Esophagus mucosa (tissue), 1 donor: ENCODE data around the gene PCOLCE2. TPM values are rescaled to one million over a fixed set of nuclear protein-coding genes. Genes with fewer than 3 reads are reported as not detected.

ENCODE experiments used
- ATAC-seq: fragments of 200-7000 bp; cut with Tn5 transposase; one replicate; pipeline ENCODE4 v1.9.1; 2020
- total RNA-seq: library from RNA; stranded (reverse); gene quantifications from one replicate; pipeline ENCODE4 v1.2.4, GENCODE V29; 2023
- donor health status: DM: yes; HTN: yes; CAD: no.

Gene PCOLCE2
- total RNA-seq, 1 donor from 2014 or later = 0.36 TPM

DNA sequence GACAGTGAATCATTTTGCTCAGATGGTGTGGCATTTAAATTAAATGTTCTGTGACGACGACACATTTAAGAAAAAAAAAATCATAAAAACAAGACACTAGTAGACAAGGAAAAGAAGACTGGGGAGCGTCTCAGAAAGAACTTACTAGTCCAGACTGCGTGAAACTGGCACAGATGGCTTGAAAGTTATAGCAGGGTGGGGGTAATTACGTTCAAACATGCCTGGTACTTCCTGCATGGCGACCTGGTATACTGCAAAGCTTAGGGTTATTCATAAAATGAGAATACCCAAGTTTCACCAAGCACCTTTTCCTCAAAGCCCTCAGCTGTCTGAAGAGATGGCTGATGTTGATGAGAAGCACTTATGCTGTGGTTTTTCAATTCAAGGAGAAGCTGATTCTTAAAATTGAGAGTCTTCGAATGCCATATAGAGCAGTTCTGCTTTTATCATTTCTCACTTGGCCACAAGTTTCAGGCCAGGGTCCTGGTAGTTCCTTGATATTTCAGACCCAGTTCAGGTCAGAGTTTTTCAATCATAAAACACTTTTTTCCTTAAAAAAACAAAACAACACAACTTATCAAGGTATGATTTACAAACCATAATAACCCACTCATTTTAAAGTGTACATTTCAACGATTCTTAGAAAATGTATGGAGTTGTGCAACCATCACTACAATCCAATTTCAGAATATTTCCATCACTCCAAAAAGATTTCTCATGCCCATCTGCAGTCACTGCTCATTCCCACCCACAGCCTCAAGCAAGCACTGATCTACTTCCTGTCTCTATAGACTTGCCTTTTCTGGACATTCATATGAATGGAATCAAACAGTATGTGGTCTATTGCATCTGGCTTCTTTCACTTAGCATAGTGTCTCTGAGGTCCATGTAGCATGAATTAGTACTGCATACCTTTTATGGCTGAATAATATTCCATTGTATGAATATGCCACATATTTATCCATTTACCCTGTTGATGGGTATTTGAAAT is 24.7 kb downstream of the PCOLCE2 start:
- peak; percentile 30 for ATAC-seq

DNA sequence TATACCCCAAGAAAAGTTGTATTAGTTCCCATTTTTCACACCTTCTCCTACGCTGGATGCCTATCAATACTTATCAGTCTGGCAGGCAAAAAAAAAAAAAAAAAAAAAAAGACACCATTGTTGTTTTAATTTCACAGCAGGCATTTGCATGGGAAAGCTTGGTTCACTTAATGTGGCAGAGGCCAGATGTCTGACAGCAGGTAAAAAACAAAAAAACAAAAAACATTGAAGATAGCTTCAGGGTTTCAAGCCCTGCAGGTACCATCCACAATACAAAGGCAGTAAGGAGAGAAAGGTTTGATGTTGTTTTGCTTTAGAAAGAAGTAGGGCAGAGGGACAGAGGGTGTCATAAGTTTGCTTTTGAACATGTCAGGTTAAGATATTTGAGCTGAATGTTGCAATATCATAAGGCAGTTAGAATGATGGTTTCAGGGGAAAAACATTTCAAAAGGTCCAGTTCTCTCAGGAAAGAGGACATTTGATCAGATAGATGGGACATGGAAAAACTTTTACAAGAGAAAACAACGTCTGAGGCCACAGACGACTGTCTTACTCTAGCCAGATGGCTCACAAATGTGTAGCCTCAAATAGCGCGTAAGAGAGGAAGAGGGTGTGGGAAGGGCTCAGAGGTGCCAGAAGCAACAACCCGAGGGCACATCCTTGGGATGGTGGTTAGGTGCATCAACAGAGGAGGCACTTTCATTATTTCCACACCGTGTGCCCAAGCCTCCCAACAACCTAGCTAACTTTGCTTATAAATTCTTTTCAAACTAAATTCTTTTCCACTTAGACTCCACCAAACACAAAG is 25.7 kb downstream of the PCOLCE2 start:
- ATAC-seq = peak; percentile 59

DNA sequence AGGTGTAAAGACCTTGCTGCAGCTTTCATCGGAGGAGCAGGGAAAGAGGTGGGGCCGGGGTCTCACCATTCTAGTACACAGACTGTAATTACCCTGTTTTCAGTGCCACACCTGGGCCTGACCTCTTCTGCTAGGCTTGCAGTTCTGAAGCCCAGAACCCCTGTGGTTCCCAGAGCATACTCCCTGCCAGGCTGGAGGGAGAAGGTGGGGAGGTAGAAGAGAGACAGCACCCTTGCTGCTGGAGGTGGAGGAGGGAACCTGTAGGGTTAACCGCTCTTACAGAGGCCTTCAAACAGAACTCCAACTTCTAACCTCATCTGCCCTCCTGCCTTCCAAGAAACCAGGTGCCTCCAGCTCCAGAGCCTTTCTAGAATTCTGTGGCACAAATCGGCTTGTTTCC is 27.0 kb downstream of the PCOLCE2 start:
- ATAC-seq = no peak

DNA sequence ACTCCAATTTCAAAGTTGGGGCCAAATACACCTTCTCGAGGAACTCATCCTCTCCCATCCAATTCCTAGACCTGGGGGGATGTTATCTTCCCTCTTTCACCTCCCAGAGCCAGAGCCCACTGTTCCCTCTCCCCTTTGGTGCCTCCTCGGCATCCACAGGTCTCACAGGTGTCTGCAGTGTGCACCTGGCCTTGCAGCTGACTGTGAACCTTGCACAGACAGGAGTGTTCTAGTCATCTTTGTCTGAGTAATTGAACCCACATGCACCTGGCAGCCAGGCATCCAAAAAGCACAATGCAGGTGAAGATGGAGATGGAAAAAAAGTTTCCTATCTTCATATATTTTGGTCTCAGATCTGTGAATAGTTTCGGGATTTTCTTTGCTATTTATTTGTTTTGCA is 30.8 kb downstream of the PCOLCE2 start:
- no peak for ATAC-seq

DNA sequence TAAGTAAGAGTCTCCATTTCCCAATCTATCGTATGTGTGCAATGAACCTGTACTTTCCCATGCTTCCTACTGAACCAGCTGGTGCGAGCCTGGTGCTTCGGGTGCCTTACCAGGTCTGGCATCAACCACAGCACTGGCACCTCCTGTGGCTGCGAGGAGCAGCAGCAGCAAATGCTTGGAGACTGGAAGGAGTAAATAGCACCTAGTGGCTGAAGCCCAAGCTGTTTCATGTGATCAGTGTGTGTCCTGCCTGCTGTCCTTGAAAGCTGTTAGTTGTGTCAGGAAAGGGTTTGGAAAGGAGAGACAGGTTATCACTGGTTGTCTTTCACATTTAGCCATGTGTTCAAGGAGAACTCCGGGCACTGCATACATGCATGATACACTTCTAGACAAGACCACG is 31.8 kb downstream of the PCOLCE2 start:
- peak; percentile 85 for ATAC-seq

DNA sequence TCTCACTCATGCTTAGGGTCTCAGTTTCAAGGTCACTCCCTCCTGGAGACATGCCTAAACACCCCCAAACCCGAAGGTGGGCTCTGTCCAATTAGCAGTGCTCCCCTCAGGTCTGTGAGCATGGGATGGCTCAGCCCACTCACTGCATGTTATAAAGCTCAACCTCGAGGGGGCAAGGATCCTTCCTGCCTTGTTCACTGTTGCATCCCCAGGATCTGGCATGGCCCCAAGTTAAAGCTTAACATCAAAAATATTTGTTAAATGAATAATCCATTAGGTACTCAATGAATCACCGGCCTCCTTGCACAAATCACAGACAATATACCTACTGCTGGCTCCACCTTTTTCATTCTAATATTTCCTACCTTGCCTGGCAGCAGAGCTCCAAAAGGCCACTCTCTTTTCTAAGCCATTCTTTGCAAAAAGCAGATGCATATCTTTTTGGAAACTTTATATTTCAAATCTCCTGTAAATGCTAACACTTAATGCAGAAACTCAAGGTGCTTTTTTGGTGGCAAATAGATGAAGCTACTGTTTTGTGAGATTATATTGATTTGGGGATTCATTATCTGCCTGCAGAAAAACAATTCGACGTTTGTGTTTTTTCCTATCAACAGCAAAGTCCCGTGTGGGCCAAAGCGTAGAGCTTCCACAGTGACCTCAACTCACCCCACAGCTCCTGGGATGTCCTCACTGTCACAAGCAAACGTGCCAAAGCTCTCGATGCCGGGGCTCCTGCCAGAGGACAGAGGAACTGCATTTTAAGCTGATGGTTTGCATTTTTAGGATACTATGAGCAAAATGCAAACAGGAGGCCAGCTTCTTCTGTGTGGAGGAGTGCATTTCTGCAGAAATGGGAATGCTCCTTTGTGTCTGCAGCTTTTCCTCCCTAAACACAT is 35.4 kb downstream of the PCOLCE2 start:
- ATAC-seq = peak; percentile 72

DNA sequence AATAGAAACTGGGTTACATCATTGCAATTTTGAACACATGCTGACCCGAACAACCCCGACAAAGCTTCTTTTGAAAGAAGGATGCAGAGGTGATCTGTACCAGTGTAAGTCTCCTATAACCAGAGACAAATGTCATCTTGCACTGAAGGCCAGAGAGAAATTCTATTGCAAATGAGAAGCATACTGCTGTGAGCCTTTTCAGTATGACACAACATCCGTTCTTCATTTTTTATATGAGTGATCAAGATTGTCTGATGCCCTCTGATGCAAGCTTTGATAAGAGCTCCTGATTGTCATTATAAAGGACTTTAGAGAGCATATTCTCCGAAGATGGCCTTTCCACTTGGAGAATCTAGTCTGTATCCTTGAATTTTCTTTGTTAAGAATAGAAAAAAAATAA is 36.9 kb downstream of the PCOLCE2 start:
- ATAC-seq = no peak

DNA sequence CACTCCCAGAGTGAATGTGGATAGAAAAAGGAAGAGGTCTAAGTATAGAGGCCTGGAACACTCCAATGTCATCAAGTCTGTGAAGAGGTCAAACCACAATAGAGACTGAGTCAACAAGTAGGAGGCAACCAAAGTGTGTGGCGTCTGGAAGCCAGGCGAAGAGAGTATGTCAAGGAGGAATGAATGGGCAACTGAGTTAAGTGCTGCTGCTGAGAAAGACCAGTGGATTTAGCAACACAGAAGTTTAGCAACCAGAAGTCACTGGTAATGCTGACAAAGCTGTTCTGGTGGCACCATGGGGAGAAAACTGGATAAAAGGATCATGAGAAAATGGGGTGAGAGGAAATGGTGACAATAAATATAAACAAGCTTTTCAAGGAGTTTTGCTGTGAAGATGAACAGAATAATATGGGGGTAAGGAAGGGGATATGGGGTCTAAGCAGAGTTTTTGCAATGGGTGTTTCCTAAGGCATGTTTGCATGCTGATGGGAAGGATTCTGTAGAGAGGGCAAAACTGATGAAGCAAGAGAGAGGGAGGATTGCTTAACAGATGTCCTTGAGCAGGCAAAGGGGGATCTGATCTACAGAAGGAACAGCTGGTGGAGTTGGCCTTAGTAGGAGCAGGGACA is 38.4 kb downstream of the PCOLCE2 start:
- ATAC-seq = peak; percentile 82

DNA sequence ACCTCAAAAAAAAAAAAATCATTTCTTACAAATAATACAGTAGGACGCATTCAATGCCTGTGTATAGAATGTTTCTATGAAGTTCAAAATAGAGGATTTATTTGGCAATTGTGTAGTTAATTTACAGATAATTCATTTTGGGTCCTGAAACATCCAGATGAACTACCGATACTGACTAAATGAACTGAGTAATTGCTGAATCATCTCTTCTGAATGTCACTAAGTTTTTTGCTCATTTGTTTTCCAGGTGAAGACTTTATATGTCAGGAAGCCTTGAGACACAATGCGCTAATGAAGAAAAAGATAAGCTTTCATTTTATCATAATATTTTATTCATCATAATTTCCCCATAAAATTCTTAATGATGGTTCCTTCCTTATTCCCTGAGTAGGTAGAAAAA is 39.7 kb downstream of the PCOLCE2 start:
- no peak for ATAC-seq

DNA sequence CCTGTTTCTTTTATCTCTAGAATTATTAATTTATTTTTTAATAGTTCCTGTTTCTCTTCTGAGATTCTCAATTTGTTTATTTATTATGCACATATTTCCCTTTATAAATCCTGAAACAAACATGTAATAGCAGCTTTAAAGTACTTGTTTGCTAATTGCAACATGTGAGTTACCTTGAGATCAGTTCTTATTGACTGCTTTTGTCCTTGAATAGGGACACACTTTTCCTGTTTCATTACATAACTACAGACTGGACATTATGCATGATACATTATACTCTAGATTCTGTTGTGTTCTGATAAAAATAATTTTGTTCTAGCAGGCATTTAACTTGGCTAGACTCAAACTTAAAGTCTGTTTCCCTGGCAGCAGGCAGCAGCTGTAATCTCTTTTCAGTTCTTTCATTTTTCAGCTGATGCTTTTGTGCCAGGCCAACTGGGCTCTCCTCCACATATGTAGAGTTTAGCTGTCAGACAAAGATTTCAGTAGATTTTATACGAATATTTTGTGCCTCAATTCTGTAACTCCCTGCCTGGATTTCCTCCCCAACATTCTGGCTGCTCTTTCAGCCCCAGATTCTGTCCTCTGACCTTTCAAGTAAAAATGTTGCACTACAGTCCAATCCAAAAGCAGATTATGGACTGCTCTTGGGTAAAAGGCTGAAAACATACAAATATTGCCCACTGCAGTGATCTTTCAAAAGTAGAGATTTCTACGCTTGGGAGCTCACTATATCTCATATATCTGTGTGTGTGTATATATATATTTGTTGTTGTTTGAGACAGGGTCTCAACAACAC is 41.9 kb downstream of the PCOLCE2 start:
- no peak for ATAC-seq

DNA sequence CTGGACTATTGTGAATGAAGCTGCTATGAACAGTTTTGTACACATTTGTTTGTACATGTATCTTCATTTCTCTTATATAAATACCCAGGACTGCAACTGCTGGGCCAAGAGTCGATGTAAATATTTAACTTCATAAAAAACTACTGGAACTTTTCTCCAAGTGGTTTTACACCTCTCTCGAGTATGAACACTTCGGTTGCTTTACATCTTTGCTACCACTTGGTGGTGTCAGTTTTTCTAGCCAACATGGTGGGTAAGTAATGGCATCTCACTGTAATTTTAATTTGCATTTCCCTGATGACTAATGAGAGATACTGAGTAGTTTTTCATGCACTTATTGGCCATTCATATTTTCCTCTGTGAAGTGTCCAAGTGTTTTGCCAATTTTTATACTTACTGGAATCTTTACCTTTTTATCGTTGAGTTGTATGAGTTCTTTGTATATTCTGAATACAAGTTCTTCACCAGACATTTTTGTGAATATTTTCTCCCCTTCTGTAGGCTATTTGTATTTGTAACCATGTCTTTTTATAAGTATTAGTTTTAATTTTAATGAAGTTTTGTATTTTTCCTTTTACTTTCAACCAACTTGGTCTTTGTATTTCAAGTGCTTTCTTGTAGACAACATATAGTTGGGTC is 44.4 kb downstream of the PCOLCE2 start:
- peak; percentile 80 for ATAC-seq

DNA sequence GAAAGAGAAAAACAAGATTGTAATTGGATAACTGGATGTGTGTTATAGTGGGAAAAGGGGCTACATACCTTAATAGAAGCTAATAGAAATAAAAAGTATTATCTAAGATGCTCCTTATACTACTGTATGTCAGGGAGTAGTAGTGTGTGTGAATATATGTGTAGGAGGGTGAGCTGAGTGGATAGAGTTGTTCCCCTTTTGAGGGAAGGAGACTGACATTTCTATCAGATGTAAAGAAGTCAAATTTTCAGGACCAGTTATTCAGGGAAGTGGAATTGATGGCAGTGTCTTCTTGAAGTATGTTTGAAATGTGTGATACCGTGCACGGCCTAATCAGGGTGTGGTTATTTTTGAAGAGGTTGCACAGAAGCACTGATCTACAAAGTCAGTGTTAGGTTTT is 49.1 kb downstream of the PCOLCE2 start:
- no peak for ATAC-seq

DNA sequence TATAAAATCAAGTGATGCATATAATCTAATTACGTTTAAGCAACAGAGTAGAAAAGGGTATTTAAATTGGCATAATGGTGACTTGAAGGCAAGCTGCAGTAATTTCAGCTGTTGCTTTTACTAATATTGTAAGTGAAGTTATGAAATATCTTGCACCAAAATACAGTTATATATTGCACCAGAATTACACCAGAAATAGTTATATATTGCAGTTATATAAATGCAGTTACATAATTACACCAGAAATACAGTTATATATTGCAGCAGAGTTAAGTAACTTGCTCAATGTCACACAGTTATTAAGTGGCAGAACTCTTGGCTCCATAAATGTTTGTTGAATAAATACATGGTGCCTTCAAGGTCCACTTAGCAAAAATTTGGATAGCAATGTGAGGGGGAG is 51.4 kb downstream of the PCOLCE2 start:
- no peak for ATAC-seq

DNA sequence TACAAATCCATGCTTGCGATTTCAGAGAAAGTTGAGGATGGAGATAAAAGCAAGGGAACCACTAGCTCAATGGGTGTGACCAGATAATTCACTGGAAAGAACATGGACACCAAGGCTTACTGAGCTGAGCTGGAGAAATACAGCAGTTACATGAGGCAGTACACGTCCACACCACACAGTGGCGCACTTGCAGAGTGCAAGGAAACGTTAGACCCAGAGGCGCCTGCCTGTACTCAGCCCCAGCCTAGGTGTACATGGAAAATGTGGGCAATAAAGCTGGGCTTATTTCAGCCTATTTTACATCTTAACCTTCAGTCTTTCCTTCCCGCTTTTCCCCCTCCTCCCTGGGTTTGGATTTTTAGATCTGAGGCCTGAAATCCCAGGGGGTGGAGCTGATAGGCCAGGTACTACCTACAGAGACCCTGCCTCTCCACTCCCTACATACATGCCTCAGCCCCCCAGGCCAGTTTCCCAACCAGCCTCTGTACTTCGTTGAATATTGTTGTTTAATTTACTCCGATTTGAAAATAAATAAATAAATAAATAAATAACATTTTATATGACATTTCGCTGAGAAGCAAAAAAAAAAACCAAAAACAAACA is 60.1 kb downstream of the PCOLCE2 start:
- peak; percentile 97 for ATAC-seq

DNA sequence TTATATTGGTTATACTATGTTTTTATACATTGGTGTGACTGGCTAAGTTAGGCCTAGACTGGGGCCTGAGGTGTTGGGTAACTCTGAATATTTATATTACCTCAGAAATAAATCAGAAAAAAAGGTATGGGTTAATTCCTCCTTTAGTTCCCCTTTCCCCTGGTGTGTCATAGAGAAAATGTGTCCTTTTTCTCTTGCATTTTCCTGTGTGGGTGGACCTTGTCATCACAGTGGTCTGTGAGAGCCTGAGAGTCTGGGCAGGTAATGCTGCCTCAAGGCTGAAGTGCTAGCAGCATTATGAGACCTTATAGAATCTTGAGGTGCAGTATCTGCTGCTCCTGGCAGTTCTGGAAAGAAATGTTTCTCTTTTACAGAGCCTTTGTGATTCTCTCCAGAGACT is 69.7 kb downstream of the PCOLCE2 start:
- no peak for ATAC-seq

DNA sequence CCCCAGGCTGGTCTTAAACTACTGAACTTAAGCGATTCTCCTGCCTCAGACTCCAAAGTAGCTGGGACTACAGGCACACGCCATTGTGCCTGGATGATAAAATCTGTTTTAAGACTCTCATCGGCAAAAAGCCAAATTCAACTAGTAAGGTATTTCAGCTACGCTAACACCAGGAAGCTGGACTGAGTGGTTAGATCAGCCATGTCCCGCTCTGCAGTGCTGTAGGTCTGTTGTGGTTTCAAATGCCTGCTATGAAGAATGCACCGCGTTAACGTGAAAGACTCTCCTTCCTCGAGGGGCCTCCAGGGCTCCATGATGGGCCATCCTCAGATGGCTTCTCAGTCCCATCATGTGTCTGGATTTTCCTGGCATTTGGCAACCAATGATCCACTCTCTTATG is 70.2 kb downstream of the PCOLCE2 start:
- ATAC-seq = no peak

DNA sequence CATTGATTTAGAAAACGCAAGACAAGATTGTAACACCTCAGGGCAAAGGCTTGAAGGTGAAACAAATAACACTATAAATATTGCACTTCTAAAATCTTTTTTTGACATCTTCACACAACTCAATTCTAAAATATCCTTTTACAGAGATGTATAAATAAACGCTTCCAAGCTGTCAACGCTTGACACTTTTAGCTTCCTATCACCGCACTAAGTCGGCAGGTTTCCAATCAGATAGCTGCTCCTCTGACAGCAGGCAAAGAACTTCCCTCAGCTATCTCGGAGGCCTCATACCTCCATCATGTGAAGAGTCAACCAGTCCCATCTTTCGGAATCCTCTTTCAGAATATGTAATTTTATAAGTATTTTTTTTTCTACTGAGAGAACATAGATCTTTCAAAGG is 71.0 kb downstream of the PCOLCE2 start:
- no peak for ATAC-seq

DNA sequence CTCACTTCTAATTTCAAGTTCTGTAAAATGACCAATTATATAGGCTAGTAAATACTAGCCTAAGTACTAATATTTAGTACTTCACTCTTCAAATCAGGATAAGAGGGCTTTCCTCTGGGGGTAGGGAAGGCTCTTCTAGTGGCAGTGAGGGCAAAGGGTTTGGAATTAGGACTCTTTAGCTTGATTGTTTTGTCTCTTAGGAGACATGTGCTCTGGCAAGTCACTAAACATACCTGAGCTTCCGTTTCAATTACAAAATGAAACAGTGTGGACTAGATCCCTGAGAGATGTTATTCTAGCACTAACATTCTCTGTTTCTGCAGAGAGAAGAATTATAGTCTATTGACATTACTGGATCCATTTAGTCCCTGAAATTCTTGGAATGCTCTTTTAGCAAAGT is 71.5 kb downstream of the PCOLCE2 start:
- no peak for ATAC-seq

DNA sequence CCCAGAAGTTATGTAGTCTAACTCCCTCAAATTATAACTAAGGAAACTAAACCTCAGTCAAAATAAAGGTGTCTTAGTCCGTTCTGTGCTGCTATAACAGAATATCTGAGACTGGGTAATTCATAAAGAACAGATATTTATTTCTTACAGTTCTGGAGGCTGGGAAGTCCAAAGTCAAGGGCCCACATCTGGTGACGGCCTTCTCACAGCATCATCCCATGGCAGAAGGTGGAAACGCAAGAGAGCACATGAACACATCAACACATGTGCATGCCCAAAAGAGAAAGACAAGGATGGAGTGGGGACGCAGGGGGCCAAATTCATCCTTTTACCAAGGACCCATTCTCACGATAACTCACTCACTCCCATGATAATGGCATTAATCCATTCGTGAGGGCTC is 73.1 kb downstream of the PCOLCE2 start:
- no peak for ATAC-seq

DNA sequence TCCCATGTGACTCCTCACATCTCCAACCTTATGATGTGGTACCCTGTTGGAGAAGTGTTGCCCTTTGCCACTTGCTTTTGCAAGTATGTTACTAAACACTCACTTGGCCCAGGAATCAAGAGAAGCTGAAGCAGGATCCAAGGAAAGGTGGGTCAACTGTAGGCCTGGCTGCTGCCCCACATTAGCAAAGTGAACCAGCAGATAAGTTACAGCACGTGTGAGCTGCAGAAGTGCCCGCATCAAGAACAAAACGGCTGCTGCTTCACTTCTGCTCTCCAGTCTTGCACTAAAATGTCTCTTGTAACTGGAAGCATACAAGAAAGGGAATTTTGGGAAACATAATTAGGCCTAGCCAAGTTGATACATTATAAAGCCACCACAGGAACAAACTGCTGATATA is 79.6 kb downstream of the PCOLCE2 start:
- ATAC-seq = no peak
